Fibroblast of skin of abdomen (primary cell): ENCODE results near the gene ZNF771.
"Not testable (repeated sequence)": the region's sequence is repeated elsewhere in the genome, so short reads cannot be mapped to it uniquely, and the experiment has no call there.

ENCODE experiments used
- DNase-seq: peaks from one replicate; pipeline ENCODE4 v3.0.0-alpha.2; 2013

ZNF771 gene

GRCh38 chr16:30437511-30438046, 30.2 kb downstream of the ZNF771 start:
- no peak for DNase-seq

DNA sequence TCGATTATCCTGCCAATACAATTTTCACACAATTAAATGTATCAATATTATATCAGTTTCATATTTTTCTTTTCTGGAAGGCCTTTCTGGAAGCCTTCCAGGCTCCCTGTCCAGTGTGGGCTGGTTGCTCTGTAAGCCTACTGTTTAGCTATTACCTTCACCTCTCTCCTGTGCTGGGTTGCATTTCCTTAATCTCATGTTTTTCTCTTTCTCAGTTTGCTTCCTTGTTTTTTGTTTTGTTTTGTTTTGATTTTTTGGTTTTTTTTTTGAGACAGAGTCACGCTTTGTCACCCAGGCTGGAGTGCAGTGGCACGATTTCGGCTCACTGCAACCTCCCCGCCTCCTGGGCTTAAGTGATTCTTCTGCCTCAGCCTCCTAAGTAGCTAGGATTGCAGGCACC, 31.4 kb downstream of the ZNF771 start:
- no peak for DNase-seq

- DNase-seq: no peak
Measured at GRCh38 chr16:30439720-30440348, 32.4 kb downstream of the ZNF771 start.

GRCh38 chr16:30443631-30444030, 36.2 kb downstream of the ZNF771 start:
- no peak for DNase-seq

DNA sequence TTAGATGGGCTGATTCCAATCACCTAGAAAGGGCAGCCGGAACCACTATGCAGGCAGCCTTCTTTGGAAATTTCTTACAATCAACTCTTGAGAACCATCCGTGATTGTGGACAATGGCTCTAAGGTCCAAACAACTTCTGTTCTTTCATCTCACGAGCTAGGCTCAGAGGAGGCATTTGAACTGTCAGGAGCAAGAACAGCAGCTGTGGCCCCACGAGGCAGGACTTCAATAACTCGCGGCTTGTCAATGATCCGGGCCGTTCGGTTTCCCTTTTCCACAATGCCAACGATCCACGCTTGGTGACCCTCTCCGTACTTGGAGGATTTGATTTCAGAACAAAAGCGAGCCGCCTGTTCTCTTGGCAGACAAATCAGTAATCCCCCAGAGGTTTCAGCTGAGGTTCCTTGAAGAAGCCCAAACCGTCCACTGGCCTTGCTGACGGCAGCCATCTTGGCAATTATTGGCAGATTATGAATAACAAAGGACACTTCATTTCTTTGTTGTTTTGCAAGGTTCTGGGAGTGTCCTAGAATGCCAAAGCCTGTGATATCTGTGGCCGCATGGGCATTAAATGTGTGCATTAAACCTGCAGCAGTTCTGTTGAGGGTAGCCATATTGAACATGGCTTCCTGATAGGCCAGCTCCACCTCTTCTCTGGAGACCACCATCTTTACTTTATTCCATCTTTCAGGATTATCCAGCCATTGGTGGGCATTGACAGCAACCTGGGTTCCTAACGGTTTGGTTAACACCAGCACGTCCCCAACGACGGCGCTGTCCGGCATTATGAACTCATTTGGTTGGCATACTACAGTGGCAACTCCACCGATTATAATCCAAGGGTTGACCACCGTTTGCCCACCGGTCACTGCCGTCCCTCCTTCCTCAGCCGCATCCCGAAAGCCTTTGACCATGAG, 37.1 kb downstream of the ZNF771 start:
- DNase-seq: no peak

GRCh38 chr16:30445149-30445407, 37.7 kb downstream of the ZNF771 start:
- DNase-seq: no peak

- peak; percentile 98 for DNase-seq
Measured at GRCh38 chr16:30445408-30446202, 38.2 kb downstream of the ZNF771 start, which contains the start of gene SEPHS2. TSS of gene SEPHS2 (minus strand) at chr16:30445874. CDS start at chr16:30445727, 147 bp downstream.

- DNase-seq: no peak
Measured at GRCh38 chr16:30446203-30446595, 38.8 kb downstream of the ZNF771 start.

- no peak for DNase-seq
Measured at GRCh38 chr16:30447512-30448226, 40.3 kb downstream of the ZNF771 start.

- no peak for DNase-seq
Measured at GRCh38 chr16:30449116-30449435, 41.7 kb downstream of the ZNF771 start.

DNA sequence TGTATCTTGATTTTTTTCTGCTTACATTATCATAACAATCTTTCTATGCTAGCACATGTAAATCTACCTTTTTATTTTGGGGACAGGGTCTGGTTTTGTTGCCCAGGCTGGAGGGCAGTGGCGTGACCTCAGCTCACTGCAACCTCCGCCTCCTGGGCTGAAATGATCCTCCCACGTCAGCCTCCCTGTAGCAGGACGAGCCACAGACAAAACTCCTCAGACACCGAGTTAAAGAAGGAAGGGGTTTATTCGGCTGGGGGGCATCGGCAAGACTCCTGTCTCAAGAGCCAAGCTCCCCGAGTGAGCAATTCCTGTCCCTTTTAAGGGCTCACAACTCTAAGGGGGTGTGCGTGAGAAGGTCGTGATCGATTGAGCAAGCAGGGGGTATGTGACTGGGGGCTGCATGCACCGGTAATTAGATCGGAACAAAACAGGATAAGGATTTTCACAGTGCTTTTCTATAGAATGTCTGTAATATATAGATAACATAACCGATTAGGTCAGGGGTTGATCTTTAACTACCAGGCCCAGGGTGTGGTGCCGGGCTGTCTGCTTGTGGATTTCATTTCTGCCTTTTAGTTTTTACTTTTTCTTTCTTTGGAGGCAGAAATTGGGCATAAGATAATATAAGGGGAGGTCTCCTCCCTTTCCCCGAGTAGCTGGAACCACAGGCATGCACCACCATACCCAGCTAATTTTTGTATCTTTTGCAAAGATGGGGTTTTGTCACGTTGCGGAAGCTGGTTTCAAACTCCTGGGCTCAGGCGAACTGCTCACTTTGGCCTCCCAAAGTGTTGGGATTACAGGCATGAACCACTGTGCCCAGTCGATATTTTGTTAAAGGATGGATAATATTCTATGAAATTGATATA, 45.5 kb downstream of the ZNF771 start:
- not testable (repeated sequence) for DNase-seq

DNA sequence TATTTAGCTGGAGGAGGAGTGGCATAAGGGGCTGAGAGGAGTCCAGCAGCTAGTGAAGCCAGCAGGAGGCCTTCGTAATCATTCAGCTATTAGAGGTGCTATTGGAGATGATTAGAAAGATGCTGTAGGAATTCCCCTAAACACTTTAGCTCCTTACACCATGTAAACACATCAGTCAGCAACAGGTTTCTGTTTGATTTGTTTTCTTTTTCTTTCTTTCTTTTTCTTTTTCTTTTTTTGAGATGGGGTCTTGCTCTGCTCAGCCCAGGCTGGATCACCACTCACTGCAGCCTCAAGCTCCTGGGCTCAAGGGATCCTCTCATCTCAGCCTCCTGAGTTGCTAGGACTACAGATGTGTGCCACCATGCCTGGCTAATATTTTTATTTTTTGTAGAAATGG, 48.9 kb downstream of the ZNF771 start:
- no peak for DNase-seq

DNA sequence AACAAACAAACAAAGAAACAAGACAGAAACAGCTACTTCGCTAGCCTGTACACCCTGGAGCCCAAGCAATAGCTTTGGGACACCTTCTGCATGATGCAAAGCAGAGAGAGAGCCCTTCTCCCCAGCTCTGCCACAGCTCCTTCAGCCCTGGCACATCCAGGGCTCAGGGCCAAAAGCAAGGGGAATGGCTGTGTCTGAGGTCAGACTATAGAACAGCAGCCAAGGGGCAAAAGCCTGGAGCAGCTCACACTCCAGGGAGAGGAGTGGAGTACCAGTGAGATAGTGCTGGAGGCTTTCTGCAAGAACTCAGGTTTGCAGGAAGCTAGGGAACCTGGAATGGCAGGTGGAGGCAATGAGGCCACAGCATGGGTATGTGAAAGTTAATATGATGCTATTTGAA, 49.9 kb downstream of the ZNF771 start:
- no peak for DNase-seq

DNA sequence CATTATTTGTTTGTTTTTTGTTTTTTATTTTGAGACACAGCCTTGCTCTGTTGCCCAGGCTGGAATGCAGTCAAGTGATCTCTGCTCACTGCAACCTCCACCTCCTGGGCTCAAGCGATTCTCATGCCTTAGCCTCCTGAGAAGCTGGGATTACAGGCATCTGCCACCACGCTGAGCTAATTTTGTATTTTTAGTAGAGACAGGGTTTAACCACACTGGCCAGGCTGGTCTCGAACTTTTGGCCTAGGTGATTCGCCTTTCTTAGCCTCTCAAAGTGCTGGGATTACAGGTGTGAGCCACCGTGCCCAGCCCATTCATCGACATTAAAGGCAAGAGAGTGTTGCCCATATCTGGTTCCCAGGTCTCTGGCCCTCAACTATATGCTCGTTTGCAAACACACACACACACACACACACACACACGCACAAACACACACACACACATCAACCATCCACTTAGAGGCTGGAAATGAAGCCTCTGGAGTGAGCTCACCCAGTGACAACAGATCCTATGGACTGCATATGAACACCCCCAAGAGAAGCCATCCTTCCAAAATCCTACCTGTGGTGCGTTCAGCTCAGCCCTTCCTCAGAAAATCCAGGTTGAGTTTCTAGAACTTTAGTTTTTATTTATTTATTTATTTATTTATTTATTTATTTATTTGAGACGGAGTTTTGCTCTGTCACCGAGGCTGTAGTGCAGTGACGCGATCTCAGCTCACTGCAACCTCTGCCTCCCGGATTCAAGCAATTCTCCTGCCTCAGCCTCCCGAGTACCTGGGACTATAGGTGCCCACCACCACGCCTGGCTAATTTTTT, 50.5 kb downstream of the ZNF771 start:
- DNase-seq: no peak

DNA sequence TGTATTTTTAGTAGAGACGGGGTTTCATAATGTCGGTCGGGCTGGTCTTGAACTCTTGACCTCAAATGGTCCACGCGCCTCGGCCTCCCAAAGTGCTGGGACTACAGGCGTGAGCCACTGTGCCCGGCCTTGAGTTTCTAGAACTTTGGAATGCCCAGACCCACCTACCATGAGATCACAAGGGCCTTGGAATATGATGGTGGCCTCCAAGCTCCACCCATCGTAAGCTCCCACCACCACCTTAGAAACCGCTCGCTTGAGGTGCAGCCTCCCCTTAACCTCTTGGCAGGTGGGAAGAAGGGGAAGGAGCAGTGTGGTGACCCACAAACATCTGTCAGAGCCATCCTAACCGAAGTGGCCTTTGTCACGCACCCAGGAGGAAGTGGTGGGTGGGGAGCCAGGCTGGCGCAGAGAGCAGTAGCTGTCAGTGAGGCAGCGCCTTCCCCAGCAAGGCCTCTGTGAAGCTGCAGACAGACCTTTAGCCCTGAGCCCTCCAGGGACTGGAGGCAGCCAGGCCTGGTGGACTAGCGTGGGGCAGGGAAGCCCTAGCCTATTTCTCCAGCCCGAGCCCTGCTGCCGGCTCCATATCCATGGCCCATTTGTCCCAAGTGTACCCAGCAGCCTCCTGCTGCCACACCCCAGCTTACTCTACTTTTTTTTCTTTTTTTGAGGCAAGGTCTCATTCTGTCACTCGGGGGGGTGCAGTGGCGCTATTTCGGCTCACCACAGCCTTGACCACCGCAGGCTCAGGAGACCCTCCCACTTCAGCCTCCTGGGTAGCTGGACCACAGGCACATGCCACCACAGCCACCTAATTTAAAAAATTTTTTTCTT, 51.4 kb downstream of the ZNF771 start:
- DNase-seq: no peak

DNA sequence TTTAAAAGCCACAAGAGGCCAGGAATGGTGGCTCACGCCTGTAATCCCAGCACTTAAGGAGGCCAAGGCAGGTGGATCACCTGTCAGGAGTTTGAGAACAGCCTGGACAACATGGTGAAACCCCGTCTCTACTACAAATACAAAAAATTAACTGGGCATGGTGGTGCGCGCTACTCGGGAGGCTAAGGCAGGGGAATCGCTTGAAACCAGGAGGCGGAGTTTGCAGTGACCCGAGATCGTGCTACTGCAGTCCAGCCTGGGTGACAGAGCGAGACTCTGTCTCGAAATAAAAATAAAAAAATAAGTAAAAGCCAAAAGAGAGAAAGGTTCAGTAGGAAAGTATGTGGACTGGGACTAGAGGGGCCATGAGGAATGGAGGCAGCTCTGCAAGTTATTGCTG, 52.0 kb downstream of the ZNF771 start:
- no peak for DNase-seq

GRCh38 chr16:30461426-30461825, 54.0 kb downstream of the ZNF771 start:
- not testable (repeated sequence) for DNase-seq

- no peak for DNase-seq
Measured at GRCh38 chr16:30464078-30464477, 56.7 kb downstream of the ZNF771 start.
